ENCODE results near the gene SH3BP4.

SH3BP4 gene

GRCh38 chr2:235049719-235050118, 97.9 kb downstream of the SH3BP4 start:
- ChIA-PET POLR2A (interaction anchor here (0.6 kb wide), 1 partner anchor 485 kb away, joined by 3 read pairs; no protein-coding TSS in a partner anchor), CTCF (no interaction called here)
- TF ChIP-seq, protein P1, sequence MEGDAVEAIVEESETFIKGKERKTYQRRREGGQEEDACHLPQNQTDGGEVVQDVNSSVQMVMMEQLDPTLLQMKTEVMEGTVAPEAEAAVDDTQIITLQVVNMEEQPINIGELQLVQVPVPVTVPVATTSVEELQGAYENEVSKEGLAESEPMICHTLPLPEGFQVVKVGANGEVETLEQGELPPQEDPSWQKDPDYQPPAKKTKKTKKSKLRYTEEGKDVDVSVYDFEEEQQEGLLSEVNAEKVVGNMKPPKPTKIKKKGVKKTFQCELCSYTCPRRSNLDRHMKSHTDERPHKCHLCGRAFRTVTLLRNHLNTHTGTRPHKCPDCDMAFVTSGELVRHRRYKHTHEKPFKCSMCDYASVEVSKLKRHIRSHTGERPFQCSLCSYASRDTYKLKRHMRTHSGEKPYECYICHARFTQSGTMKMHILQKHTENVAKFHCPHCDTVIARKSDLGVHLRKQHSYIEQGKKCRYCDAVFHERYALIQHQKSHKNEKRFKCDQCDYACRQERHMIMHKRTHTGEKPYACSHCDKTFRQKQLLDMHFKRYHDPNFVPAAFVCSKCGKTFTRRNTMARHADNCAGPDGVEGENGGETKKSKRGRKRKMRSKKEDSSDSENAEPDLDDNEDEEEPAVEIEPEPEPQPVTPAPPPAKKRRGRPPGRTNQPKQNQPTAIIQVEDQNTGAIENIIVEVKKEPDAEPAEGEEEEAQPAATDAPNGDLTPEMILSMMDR (IDR thresholded peaks at IDR 0.05; ENCODE audit: insufficient read depth, low read length, missing control alignments), result no peak
- H3K4me3 ChIP-seq (ENCODE audit: low read depth, low read length), result no peak overlapping the region
- DNase-seq (ENCODE audit: low read depth, low spot score), result no peak

DNA sequence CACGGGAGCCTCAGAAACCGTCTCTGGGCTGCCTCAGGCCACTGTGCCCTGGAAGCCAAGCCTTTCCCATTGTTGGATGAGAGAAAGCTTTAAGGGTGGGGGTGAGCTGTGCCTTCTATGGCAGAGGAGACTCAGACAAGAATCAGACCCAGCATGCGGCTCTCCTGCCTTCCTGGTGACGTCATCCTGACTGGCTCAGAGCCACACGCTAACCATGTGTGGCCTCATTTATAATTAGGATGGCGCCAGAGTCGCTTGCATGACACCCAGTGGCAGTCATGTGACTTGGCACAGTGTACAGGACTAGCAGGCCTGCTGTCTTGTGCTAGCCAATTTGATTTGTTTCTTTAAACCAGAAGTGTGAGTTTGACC, 99.1 kb downstream of the SH3BP4 start:
- CTCF ChIA-PET, result interaction anchor here (1.3 kb wide), 1 partner anchor 70 kb away, joined by 3 read pairs; no protein-coding TSS in a partner anchor
- POLR2A ChIA-PET, result interaction anchor here (0.6 kb wide), 1 partner anchor 93 kb away, joined by 3 read pairs; no protein-coding TSS in a partner anchor
- peak; percentile 66 for DNase-seq (ENCODE audit: low read depth, low spot score)
- TF ChIP-seq, protein P1 (IDR thresholded peaks at IDR 0.05; ENCODE audit: insufficient read depth, low read length, missing control alignments), result peak; percentile 2
- H3K4me3 ChIP-seq (ENCODE audit: low read depth, low read length), result no peak overlapping the region

GRCh38 chr2:235051436-235052260, 99.8 kb downstream of the SH3BP4 start:
- TF ChIP-seq, protein P1 (IDR thresholded peaks at IDR 0.05; ENCODE audit: insufficient read depth, low read length, missing control alignments), result no peak
- no peak for DNase-seq (ENCODE audit: low read depth, low spot score)
- POLR2A ChIA-PET, result no interaction called here
- CTCF ChIA-PET, result interaction anchor here (1.3 kb wide), 1 partner anchor 70 kb away, joined by 3 read pairs; no protein-coding TSS in a partner anchor
- no peak overlapping the region for H3K4me3 ChIP-seq (ENCODE audit: low read depth, low read length)

GRCh38 chr2:235052514-235053354, 100.9 kb downstream of the SH3BP4 start:
- ChIA-PET POLR2A (no interaction called here), CTCF (interaction anchor here (1.2 to 2.7 kb wide), 2 partner anchors 21 to 488 kb away, joined by 3 to 7 read pairs; no protein-coding TSS in a partner anchor)
- DNase-seq (ENCODE audit: low read depth, low spot score), result no peak
- TF ChIP-seq, protein P1 (IDR thresholded peaks at IDR 0.05; ENCODE audit: insufficient read depth, low read length, missing control alignments), result no peak
- no peak overlapping the region for H3K4me3 ChIP-seq (ENCODE audit: low read depth, low read length)

DNA sequence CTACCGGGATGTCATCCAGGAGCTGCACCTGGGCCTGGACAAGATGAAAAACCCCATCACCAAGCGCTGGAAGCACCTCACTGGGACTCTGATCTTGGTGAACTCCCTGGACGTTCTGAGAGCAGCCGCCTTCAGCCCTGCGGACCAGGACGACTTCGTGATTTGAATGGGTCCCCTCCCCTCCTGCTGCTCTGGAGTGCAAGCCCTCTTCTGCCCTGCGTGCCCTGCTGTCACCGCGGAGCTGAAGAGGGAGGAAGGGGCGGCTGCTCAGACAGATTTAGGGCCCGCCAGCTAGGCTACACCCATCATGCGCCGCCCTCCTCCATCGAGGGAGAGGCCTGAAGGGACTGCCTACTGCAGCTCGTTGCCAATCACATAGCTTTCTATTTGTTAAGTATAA, 101.8 kb downstream of the SH3BP4 start:
- no peak for DNase-seq (ENCODE audit: low read depth, low spot score)
- ChIA-PET POLR2A (no interaction called here), CTCF (interaction anchor here (0.8 to 2.7 kb wide), 4 partner anchors 20 to 497 kb away, joined by 3 to 7 read pairs (median 4); no protein-coding TSS in a partner anchor)
- TF ChIP-seq, protein P1 (IDR thresholded peaks at IDR 0.05; ENCODE audit: insufficient read depth, low read length, missing control alignments), result no peak
- H3K4me3 ChIP-seq (ENCODE audit: low read depth, low read length), result no peak overlapping the region

Data from AG04449 (cell line).